GM12873 (cell line): ENCODE measurements around the gene DBN1.

Source experiments
- CTCF ChIP-seq: IDR thresholded peaks from 2 replicates; pipeline ENCODE4 v1.5.1; 2012; ENCODE audit warnings: low read depth, mild to moderate bottlenecking, moderate library complexity, low read length, control low read depth; ENCODE audit not compliant: insufficient read depth; ENCODE audit errors: missing control alignments

Gene DBN1

GRCh38 chr5:177487144-177487543, 13.7 kb upstream of the DBN1 start:
- TF ChIP-seq CTCF, result no peak

- no peak for TF ChIP-seq CTCF
Observed at GRCh38 chr5:177486256-177486655, 12.8 kb upstream of the DBN1 start.

DNA sequence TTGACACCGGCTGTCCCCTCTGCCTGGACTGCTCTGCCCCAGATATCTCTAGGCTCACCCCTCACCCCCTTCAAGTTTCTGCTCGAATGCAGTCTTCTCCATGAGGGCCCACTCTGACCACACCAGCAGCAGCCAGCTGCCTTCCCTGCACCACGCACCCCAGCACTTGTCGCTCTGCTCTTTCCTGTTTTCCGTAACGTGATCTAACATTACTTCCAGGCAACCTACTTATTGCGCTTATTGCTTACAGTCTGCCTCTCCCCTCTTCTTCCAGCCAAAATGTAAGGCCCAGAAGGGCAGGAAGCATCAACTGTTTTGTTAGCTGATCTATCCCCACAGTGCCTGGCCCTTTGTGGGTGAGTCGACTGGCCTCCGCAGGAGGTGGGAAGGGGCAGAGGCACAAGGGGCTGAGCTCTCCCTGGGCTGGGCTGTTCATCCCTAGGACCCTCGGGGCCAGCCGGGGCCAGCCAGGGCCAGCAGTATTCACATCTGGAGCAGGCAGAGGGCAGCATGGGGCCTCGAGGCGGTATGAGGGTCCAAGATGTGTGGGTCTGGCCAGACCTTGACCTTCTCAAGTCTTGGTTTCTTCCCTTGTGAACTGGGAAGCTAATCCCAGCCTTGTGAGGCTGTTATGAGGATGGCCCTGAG, 11.6 kb upstream of the DBN1 start:
- TF ChIP-seq CTCF, result no peak

GRCh38 chr5:177483994-177484901, 10.8 kb upstream of the DBN1 start:
- no peak for TF ChIP-seq CTCF

DNA sequence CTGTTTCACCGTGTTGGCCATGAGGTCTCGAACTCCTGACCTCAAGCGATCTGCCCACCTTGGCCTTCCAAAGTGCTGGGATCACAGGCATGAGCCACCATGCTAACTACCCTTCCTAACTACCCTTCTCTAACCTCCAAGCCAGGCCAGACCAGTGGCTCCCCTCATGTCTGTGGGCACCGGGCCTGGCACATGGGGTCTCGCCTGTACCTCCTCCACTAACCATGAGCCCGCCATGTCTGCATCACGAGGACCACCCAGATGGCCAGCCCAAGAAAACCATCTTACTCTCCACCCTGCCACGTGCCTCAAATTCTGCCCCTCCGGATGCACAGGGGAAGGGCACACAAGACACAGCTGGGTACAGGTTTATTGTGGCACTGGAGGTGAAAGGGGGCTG, 9.6 kb upstream of the DBN1 start:
- no peak for TF ChIP-seq CTCF

DNA sequence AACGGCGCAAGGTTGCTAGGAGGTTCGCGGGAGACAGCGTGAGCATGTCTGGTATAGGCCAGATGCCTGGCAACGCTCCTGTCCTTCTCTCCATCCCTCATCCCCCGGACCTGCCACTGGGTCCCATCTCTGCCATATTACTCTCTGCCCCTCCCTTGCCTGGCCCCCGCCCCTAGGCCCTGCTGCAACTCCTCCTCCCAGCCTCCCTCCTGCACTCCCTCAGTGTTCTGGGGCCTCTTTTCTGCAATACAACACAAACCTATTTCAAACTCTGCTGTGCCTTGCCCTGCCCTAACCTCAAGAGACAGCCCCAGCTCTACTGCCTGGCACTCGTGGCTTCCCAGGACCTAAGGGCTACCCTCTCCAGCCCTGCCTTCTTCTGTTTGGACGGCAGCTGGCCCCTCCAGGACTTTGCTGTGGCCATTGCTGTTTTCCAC, 8.9 kb upstream of the DBN1 start:
- TF ChIP-seq CTCF, result no peak

DNA sequence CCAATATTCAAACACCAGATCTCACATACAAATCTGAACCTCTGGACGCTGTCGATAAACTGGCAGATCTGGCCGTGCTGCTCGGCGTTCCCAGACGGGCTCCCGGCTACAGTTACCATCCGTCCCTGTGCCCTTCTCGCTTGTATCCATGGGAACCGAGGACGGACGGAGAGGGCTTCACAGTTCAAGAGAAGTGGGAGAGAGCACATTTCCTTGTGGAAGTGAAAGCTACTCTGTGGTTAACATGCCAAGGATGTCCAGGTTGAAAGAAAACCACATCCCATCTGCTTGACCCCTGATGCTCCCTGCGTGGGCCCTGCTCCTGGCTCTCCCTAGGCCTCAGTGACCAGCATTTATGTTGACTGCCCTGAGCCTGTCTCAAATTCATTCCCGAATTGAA, 6.3 kb upstream of the DBN1 start:
- no peak for TF ChIP-seq CTCF
